ENCODE measurements around the gene CCDC159. TPM values are rescaled to one million over a fixed set of nuclear protein-coding genes. Genes with fewer than 3 reads are reported as not detected.
"Not testable (repeated sequence)": the region's sequence is repeated elsewhere in the genome, so short reads cannot be mapped to it uniquely, and the experiment has no call there.

CCDC159 gene
- total and polyA plus RNA-seq, 2 donors (not counting 1 experiment from before 2014, with no cell fraction given): 10.1 to 14.4 TPM

DNA sequence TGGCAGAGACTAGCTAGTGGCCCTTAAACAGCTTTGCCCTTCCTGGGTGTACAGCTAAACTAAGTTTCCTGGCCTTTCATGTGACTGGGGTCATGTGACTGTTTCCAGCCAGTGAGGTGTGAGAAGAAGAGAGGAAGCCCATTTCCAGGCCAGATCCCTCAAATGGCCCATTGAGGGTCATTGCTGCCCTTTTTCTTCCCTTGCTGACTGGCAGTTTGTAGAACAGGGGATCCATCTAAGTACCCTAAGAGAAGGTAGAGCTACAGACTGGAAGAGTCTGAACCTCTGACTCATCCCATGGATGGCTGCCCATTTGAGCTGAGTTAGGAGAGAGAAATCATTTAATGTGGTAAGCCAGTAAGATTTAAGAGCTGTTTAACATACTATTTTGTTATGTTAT lies 30.9 kb downstream of the CCDC159 start:
- Histone ChIP-seq H3K79me2 (ENCODE audit: control insufficient read depth, insufficient read depth, low read length) (peaks cover 7% of the 10 kb centered on the region), H3K4me2 (ENCODE audit: extremely low read depth, insufficient read depth, low read length) (peak overlapping the region; percentile 75), H3K27me3 (ENCODE audit: control insufficient read depth, insufficient read depth, low read length) (no peaks in the 10 kb centered on the region), H3K36me3 (ENCODE audit: control insufficient read depth, insufficient read depth, low read length) (no peaks in the 10 kb centered on the region), H3K9me3 (ENCODE audit: control insufficient read depth, insufficient read depth, low read depth, low read length) (no peaks in the 10 kb centered on the region), H3K27ac (ENCODE audit: insufficient read depth, low read length) (peak overlapping the region; percentile 48), H3K4me1 (ENCODE audit: control insufficient read depth, extremely low read depth, insufficient read depth, low read length) (peaks cover 31% of the 10 kb centered on the region), H3K4me3 (replicated peaks in 1 of 4; ENCODE audit: control extremely low read depth in 1 of 4, insufficient read depth in 1 of 4, low read depth in 3 of 4, low read length in 4 of 4) (no peak overlapping the region), H3K9ac (ENCODE audit: insufficient read depth, low read length) (no peak overlapping the region), H4K20me1 (ENCODE audit: control insufficient read depth, extremely low read depth, insufficient read depth, low read length) (no peaks in the 10 kb centered on the region), H2AFZ (ENCODE audit: low read length) (peak overlapping the region; percentile 51)
- peak; percentile 91 to 92 for DNase-seq (ENCODE audit: low read depth in 2 of 2)
- TF ChIP-seq EZH2 (IDR thresholded peaks at IDR 0.05; ENCODE audit: low read length, missing control alignments): no peak
- TF ChIP-seq, protein P1, sequence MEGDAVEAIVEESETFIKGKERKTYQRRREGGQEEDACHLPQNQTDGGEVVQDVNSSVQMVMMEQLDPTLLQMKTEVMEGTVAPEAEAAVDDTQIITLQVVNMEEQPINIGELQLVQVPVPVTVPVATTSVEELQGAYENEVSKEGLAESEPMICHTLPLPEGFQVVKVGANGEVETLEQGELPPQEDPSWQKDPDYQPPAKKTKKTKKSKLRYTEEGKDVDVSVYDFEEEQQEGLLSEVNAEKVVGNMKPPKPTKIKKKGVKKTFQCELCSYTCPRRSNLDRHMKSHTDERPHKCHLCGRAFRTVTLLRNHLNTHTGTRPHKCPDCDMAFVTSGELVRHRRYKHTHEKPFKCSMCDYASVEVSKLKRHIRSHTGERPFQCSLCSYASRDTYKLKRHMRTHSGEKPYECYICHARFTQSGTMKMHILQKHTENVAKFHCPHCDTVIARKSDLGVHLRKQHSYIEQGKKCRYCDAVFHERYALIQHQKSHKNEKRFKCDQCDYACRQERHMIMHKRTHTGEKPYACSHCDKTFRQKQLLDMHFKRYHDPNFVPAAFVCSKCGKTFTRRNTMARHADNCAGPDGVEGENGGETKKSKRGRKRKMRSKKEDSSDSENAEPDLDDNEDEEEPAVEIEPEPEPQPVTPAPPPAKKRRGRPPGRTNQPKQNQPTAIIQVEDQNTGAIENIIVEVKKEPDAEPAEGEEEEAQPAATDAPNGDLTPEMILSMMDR (conservative IDR thresholded peaks at IDR 0.05 in 1 of 2, IDR thresholded peaks at IDR 0.05 in 1 of 2; ENCODE audit: low read depth in 1 of 2, low read length in 2 of 2): no peak

DNA sequence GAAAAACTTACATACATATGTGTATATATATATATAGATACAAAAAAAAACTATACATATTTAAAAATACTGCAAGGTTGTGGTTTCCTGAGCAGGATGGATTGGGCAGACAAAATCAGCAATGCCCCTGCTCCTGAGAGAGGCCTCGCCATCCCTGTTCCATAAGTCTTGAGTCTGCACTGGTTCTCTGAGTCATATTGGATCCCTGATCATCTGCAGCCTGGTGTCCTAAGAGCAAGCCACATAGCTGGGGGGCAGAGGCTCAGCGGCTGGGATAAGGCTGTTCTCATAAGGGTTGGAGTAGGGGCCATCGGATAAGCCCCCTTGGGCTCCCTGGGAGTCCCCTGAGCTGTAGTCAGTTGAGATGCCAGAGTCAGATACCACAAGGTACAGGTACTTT lies 31.4 kb downstream of the CCDC159 start:
- DNase-seq (ENCODE audit: low read depth in 2 of 2): peak in 1 of 2 donors; percentile 49
- peak overlapping the region; percentile 46 for H3K27ac ChIP-seq (ENCODE audit: insufficient read depth, low read length)
- H2AFZ ChIP-seq (ENCODE audit: low read length): no peak overlapping the region

DNA sequence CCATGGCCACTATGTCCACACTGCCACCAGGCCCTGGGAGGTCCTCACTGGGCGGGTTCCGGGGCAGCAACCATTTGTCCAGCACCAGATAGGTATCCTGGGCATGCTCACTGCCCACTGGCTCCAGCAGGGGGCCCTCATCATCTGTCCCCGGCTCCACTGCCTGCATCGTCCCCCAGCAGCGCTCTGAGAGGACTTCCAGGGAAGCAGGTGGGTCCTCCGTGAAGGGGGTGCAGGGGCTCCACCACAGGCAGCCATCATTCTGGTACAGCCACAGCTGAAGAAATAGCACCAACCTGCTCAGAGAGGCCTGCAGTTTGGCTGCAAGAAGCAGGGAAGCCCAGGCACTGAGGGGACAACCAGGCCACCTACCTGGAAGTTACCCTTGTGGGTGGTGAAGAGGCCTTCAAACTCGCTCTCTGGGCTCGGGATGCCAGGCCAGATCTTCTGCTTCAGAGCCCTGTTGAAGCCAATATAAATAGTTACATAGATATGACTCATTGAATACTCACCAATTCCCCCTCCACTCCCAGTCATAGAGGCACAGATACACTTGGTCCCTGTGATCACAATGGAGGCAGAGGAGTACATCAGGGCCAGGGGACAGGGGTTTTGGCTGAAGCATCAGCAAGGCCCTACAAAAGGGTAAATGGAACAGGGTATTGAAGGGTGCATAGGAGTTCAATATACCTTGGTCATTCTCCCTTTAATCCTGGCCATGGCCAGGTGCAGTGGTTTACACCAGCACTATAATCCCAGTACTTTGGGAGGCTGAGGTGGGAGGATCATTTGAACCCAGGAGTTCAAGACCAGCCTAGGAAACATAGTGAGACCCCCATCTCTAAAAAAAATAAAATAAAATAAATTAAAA lies 32.2 kb downstream of the CCDC159 start:
- Histone ChIP-seq H3K36me3 (ENCODE audit: control insufficient read depth, insufficient read depth, low read length) (no peaks in the 10 kb centered on the region), H4K20me1 (ENCODE audit: control insufficient read depth, extremely low read depth, insufficient read depth, low read length) (no peaks in the 10 kb centered on the region), H3K79me2 (ENCODE audit: control insufficient read depth, insufficient read depth, low read length) (peaks cover 7% of the 10 kb centered on the region), H3K9ac (ENCODE audit: insufficient read depth, low read length) (no peak overlapping the region), H3K4me1 (ENCODE audit: control insufficient read depth, extremely low read depth, insufficient read depth, low read length) (peaks cover 31% of the 10 kb centered on the region), H2AFZ (ENCODE audit: low read length) (no peak overlapping the region), H3K27me3 (ENCODE audit: control insufficient read depth, insufficient read depth, low read length) (no peaks in the 10 kb centered on the region), H3K9me3 (ENCODE audit: control insufficient read depth, insufficient read depth, low read depth, low read length) (no peaks in the 10 kb centered on the region), H3K27ac (ENCODE audit: insufficient read depth, low read length) (peak overlapping the region; percentile 46), H3K4me3 (replicated peaks in 1 of 4; ENCODE audit: control extremely low read depth in 1 of 4, insufficient read depth in 1 of 4, low read depth in 3 of 4, low read length in 4 of 4) (no peak overlapping the region), H3K4me2 (ENCODE audit: extremely low read depth, insufficient read depth, low read length) (peak overlapping the region; percentile 57)
- TF ChIP-seq EZH2 (IDR thresholded peaks at IDR 0.05; ENCODE audit: low read length, missing control alignments): no peak
- TF ChIP-seq, protein P1 (conservative IDR thresholded peaks at IDR 0.05 in 1 of 2, IDR thresholded peaks at IDR 0.05 in 1 of 2; ENCODE audit: low read depth in 1 of 2, low read length in 2 of 2): peak; percentile 50 to 52
- peak; percentile 76 to 86 for DNase-seq (ENCODE audit: low read depth in 2 of 2)

More for the DNA sequence above, 31.4 kb downstream of the CCDC159 start:
- Histone ChIP-seq H3K79me2 (ENCODE audit: control insufficient read depth, insufficient read depth, low read length) (peaks cover 7% of the 10 kb centered on the region), H3K9ac (ENCODE audit: insufficient read depth, low read length) (no peak overlapping the region), H3K4me1 (ENCODE audit: control insufficient read depth, extremely low read depth, insufficient read depth, low read length) (peaks cover 31% of the 10 kb centered on the region), H3K9me3 (ENCODE audit: control insufficient read depth, insufficient read depth, low read depth, low read length) (no peaks in the 10 kb centered on the region), H3K36me3 (ENCODE audit: control insufficient read depth, insufficient read depth, low read length) (no peaks in the 10 kb centered on the region), H4K20me1 (ENCODE audit: control insufficient read depth, extremely low read depth, insufficient read depth, low read length) (no peaks in the 10 kb centered on the region), H3K4me2 (ENCODE audit: extremely low read depth, insufficient read depth, low read length) (peak overlapping the region; percentile 54), H3K27me3 (ENCODE audit: control insufficient read depth, insufficient read depth, low read length) (no peaks in the 10 kb centered on the region), H3K4me3 (replicated peaks in 1 of 4; ENCODE audit: control extremely low read depth in 1 of 4, insufficient read depth in 1 of 4, low read depth in 3 of 4, low read length in 4 of 4) (no peak overlapping the region)
- TF ChIP-seq, protein P1 (conservative IDR thresholded peaks at IDR 0.05 in 1 of 2, IDR thresholded peaks at IDR 0.05 in 1 of 2; ENCODE audit: low read depth in 1 of 2, low read length in 2 of 2): no peak
- TF ChIP-seq EZH2 (IDR thresholded peaks at IDR 0.05; ENCODE audit: low read length, missing control alignments): no peak

DNA sequence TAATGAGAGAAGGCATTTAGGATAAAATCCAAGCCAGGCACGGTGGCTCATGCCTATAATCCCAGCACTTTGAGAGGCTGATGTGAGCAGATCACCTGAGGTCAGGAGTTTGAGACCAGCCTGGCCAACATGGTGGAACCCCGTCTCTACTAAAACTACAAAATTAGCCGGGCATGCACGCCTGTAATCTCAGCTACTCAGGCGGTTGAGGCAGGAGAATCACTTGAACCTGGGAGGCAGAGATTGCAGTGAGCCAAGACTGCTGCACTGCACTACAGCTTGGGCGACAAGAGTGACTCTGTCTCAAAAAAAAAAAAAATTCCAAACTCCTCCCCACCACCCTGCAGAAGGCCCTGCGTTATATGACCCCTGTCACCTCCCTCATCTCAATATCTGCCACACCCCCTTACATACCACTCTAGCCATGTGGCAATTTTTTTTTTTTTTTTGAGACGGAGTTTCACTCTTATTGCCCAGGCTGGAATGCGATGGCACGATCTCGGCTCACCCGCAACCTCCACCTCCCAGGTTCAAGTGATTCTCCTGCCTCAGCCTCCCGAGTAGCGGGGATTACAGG lies 33.0 kb downstream of the CCDC159 start:
- H4K20me1 ChIP-seq (ENCODE audit: control insufficient read depth, extremely low read depth, insufficient read depth, low read length); H3K79me2 ChIP-seq (ENCODE audit: control insufficient read depth, insufficient read depth, low read length); H3K4me2 ChIP-seq (ENCODE audit: extremely low read depth, insufficient read depth, low read length); H3K27ac ChIP-seq (ENCODE audit: insufficient read depth, low read length); H2AFZ ChIP-seq (ENCODE audit: low read length); H3K36me3 ChIP-seq (ENCODE audit: control insufficient read depth, insufficient read depth, low read length); H3K27me3 ChIP-seq (ENCODE audit: control insufficient read depth, insufficient read depth, low read length); DNase-seq (ENCODE audit: low read depth in 2 of 2); H3K4me3 ChIP-seq (replicated peaks in 1 of 4; ENCODE audit: control extremely low read depth in 1 of 4, insufficient read depth in 1 of 4, low read depth in 3 of 4, low read length in 4 of 4); H3K9me3 ChIP-seq (ENCODE audit: control insufficient read depth, insufficient read depth, low read depth, low read length); H3K9ac ChIP-seq (ENCODE audit: insufficient read depth, low read length): not testable (repeated sequence)
- peaks cover 31% of the 10 kb centered on the region for H3K4me1 ChIP-seq (ENCODE audit: control insufficient read depth, extremely low read depth, insufficient read depth, low read length)

All from fibroblast of lung (primary cell).